ENCODE data around the gene F10.
"Not testable (repeated sequence)": the region's sequence is repeated elsewhere in the genome, so short reads cannot be mapped to it uniquely, and the experiment has no call there.

Gene F10

GRCh38 chr13:113102727-113103126, 19.9 kb upstream of the F10 start:
- no peak for DNase-seq

GRCh38 chr13:113103646-113104045, 19.0 kb upstream of the F10 start:
- no peak for DNase-seq

GRCh38 chr13:113105032-113105920, 17.3 kb upstream of the F10 start, which contains the start of gene F7:
TSS of gene F7 (plus strand) at chr13:113105791. CDS start at chr13:113105842, 51 bp downstream.
- DNase-seq, result peak; percentile 20

- DNase-seq, result no peak
Measured at GRCh38 chr13:113105921-113106452, 16.6 kb upstream of the F10 start.

GRCh38 chr13:113106711-113107351, 15.8 kb upstream of the F10 start:
- DNase-seq, result no peak

- DNase-seq, result not testable (repeated sequence)
Measured at GRCh38 chr13:113108521-113108920, 14.1 kb upstream of the F10 start.

- DNase-seq, result no peak
Measured at GRCh38 chr13:113109151-113110047, 13.2 kb upstream of the F10 start.

- DNase-seq, result peak; percentile 23
Measured at GRCh38 chr13:113110048-113110851, 12.3 kb upstream of the F10 start.

- DNase-seq, result no peak
Measured at GRCh38 chr13:113110852-113111315, 11.7 kb upstream of the F10 start.

- not testable (repeated sequence) for DNase-seq
Measured at GRCh38 chr13:113111821-113112220, 10.8 kb upstream of the F10 start.

- DNase-seq, result not testable (repeated sequence)
Measured at GRCh38 chr13:113112475-113112874, 10.1 kb upstream of the F10 start.

- DNase-seq, result no peak
Measured at GRCh38 chr13:113112893-113113845, 9.4 kb upstream of the F10 start.

GRCh38 chr13:113113846-113114271, 8.7 kb upstream of the F10 start:
- DNase-seq, result no peak

- DNase-seq, result no peak
Measured at GRCh38 chr13:113114511-113115362, 7.9 kb upstream of the F10 start.

GRCh38 chr13:113115363-113116205, 7.0 kb upstream of the F10 start:
- DNase-seq, result no peak

- no peak for DNase-seq
Measured at GRCh38 chr13:113116206-113116800, 6.3 kb upstream of the F10 start.

- no peak for DNase-seq
Measured at GRCh38 chr13:113116871-113117271, 5.7 kb upstream of the F10 start.

- no peak for DNase-seq
Measured at GRCh38 chr13:113117335-113117872, 5.2 kb upstream of the F10 start.
